Nephron (organoid): ENCODE measurements around the gene SSTR1.

ENCODE experiments used
- H3K27ac Mint-ChIP-seq, 3 experiments: 2 replicates each; pipeline ENCODE4 v1.8.0; 2020; ENCODE audit warnings: mixed read lengths in 3 of 3, mild to moderate bottlenecking in 2 of 3, moderate library complexity in 1 of 3
- H3K27me3 Mint-ChIP-seq: 2 replicates; pipeline ENCODE4 v1.8.0; 2021; ENCODE audit warnings: low read depth, mild to moderate bottlenecking, moderate library complexity, mixed read lengths
- H3K36me3 Mint-ChIP-seq: 2 replicates; pipeline ENCODE4 v1.8.0; 2020; ENCODE audit warnings: low read depth, mixed read lengths
- H3K4me1 Mint-ChIP-seq: 2 replicates; pipeline ENCODE4 v1.8.0; 2020; ENCODE audit warnings: mixed read lengths
- H3K4me3 Mint-ChIP-seq, 3 experiments: 2 replicates each; pipeline ENCODE4 v1.8.0; 2020; ENCODE audit warnings: mild to moderate bottlenecking in 3 of 3, mixed read lengths in 3 of 3, moderate library complexity in 2 of 3
- H3K9me3 Mint-ChIP-seq: 2 replicates; pipeline ENCODE4 v1.8.0; 2020; ENCODE audit warnings: mixed read lengths
- CTCF ChIP-seq, 3 experiments: fragments of 200-600 bp; sonication (generic); IDR thresholded peaks; one replicate each; pipeline ENCODE4 v1.5.0; 2021; ENCODE audit warnings: antibody characterized with exemption in 3 of 3; ENCODE audit not compliant: unreplicated experiment in 3 of 3

SSTR1 gene

GRCh38 chr14:38197001-38197783 is 10.5 kb upstream of the SSTR1 start:
- peaks cover 3% of the 10 kb centered on the region for H3K9me3 Mint-ChIP-seq
- no peaks in the 10 kb centered on the region for H3K4me1 Mint-ChIP-seq
- H3K27me3 Mint-ChIP-seq, result peaks cover 40% of the 10 kb centered on the region
- no peak overlapping the region for H3K4me3 Mint-ChIP-seq
- TF ChIP-seq CTCF (IDR thresholded peaks at IDR 0.05; ENCODE audit: unreplicated experiment in 3 of 3), result peak; percentile 55 to 68 (median 56)
- no peaks in the 10 kb centered on the region for H3K36me3 Mint-ChIP-seq
- no peak overlapping the region for H3K27ac Mint-ChIP-seq

- peaks cover 38% of the 10 kb centered on the region for H3K27me3 Mint-ChIP-seq
- no peak overlapping the region for H3K27ac Mint-ChIP-seq
- H3K9me3 Mint-ChIP-seq, result no peaks in the 10 kb centered on the region
- H3K36me3 Mint-ChIP-seq, result no peaks in the 10 kb centered on the region
- H3K4me1 Mint-ChIP-seq, result no peaks in the 10 kb centered on the region
- TF ChIP-seq CTCF (IDR thresholded peaks at IDR 0.05; ENCODE audit: unreplicated experiment in 3 of 3), result no peak
- no peak overlapping the region for H3K4me3 Mint-ChIP-seq
Measured at GRCh38 chr14:38197784-38198335, 9.8 kb upstream of the SSTR1 start.

GRCh38 chr14:38198425-38198824 is 9.3 kb upstream of the SSTR1 start:
- no peak overlapping the region for H3K4me3 Mint-ChIP-seq
- H3K27me3 Mint-ChIP-seq, result peaks cover 36% of the 10 kb centered on the region
- H3K36me3 Mint-ChIP-seq, result no peaks in the 10 kb centered on the region
- TF ChIP-seq CTCF (IDR thresholded peaks at IDR 0.05; ENCODE audit: unreplicated experiment in 3 of 3), result no peak
- H3K4me1 Mint-ChIP-seq, result no peaks in the 10 kb centered on the region
- H3K27ac Mint-ChIP-seq, result no peak overlapping the region
- H3K9me3 Mint-ChIP-seq, result no peaks in the 10 kb centered on the region

- Mint-ChIP-seq H3K4me3 (no peak overlapping the region), H3K36me3 (no peaks in the 10 kb centered on the region), H3K9me3 (no peaks in the 10 kb centered on the region), H3K4me1 (no peaks in the 10 kb centered on the region), H3K27ac (no peak overlapping the region), H3K27me3 (peaks cover 29% of the 10 kb centered on the region)
- no peak for TF ChIP-seq CTCF (IDR thresholded peaks at IDR 0.05; ENCODE audit: unreplicated experiment in 3 of 3)
Measured at GRCh38 chr14:38199076-38199475, 8.6 kb upstream of the SSTR1 start.

- H3K9me3 Mint-ChIP-seq, result no peaks in the 10 kb centered on the region
- H3K4me1 Mint-ChIP-seq, result no peaks in the 10 kb centered on the region
- TF ChIP-seq CTCF (IDR thresholded peaks at IDR 0.05; ENCODE audit: unreplicated experiment in 3 of 3), result no peak
- no peak overlapping the region for H3K4me3 Mint-ChIP-seq
- no peaks in the 10 kb centered on the region for H3K36me3 Mint-ChIP-seq
- H3K27ac Mint-ChIP-seq, result no peak overlapping the region
- H3K27me3 Mint-ChIP-seq, result peaks cover 25% of the 10 kb centered on the region
Measured at GRCh38 chr14:38199739-38200138, 8.0 kb upstream of the SSTR1 start.
